K562 (cell line): ENCODE data around the gene LMAN1. TPM values are rescaled to one million over a fixed set of nuclear protein-coding genes. Genes with fewer than 3 reads are reported as not detected.

Experiments
- ATF2 ChIP-seq: sonication (generic); formaldehyde crosslinking; IDR thresholded peaks from 2 replicates; pipeline ENCODE4 v1.8.1; 2022; ENCODE audit warnings: missing genetic modification reagents
- CREB3 ChIP-seq: fragments of 450-650 bp; conservative IDR thresholded peaks from 2 replicates; pipeline ENCODE4 v1.6.1; 2016; ENCODE audit warnings: missing genetic modification characterization, low read depth, mild to moderate bottlenecking, missing compliant biosample characterization, moderate library complexity
- ESRRA ChIP-seq: fragments of 450-650 bp; IDR thresholded peaks from 2 replicates; pipeline ENCODE4 v1.6.1; 2014; ENCODE audit warnings: low read depth, mild to moderate bottlenecking, moderate library complexity, borderline replicate concordance
- ETV6 ChIP-seq, 3 experiments: fragments of 150-350 bp in 1 of 3; sonication (generic) in 1 of 3; formaldehyde crosslinking in 1 of 3; IDR thresholded peaks; 2 replicates each; pipeline versions ENCODE4 v1.6.1 to v1.8.0; 2014 to 2022; ENCODE audit warnings: borderline replicate concordance in 2 of 3, low read depth in 2 of 3, antibody characterized with exemption in 1 of 3, low read length in 1 of 3, mild to moderate bottlenecking in 1 of 3, missing genetic modification reagents in 1 of 3
- GTF2B ChIP-seq: IDR thresholded peaks from 2 replicates; pipeline ENCODE4 v1.6.1; 2011; ENCODE audit not compliant: insufficient read length; ENCODE audit errors: extremely low read depth
- HNRNPL ChIP-seq: fragments of 200-400 bp; formaldehyde crosslinking; IDR thresholded peaks from 2 replicates; pipeline ENCODE4 v1.6.1; 2017; ENCODE audit warnings: low read depth, mild to moderate bottlenecking, low read length
- NFXL1 ChIP-seq: fragments of 450-650 bp; formaldehyde crosslinking; IDR thresholded peaks from 2 replicates; pipeline ENCODE4 v1.4.0; 2021; ENCODE audit warnings: mild to moderate bottlenecking
- NR0B1 ChIP-seq: fragments of 450-650 bp; IDR thresholded peaks from one replicate; pipeline ENCODE4 v1.6.1; 2018; ENCODE audit warnings: mild to moderate bottlenecking, moderate library complexity; ENCODE audit not compliant: partially characterized antibody
- PCBP1 ChIP-seq: fragments of 200-400 bp; formaldehyde crosslinking; IDR thresholded peaks from 2 replicates; pipeline ENCODE4 v1.6.1; 2018; ENCODE audit warnings: mild to moderate bottlenecking, low read depth, low read length; ENCODE audit not compliant: poor library complexity, severe bottlenecking
- RHOXF2B ChIP-seq: fragments of 250-450 bp; sonication (Bioruptor Pico); conservative IDR thresholded peaks from 2 replicates; pipeline ENCODE4 v1.5.1; 2021
- TEAD2 ChIP-seq: fragments of 450-650 bp; IDR thresholded peaks from 2 replicates; pipeline ENCODE4 v1.6.1; 2016; ENCODE audit warnings: missing genetic modification characterization, control low read depth, missing compliant biosample characterization
- ZNF146 ChIP-seq: IDR thresholded peaks from one replicate; pipeline ENCODE4 v1.6.1; 2018; ENCODE audit warnings: missing compliant biosample characterization; ENCODE audit not compliant: unreplicated experiment
- ZSCAN32 ChIP-seq: fragments of 450-650 bp; formaldehyde crosslinking; IDR thresholded peaks from 2 replicates; pipeline ENCODE4 v1.4.0; 2020; ENCODE audit warnings: mild to moderate bottlenecking, moderate library complexity
- polyA plus RNA-seq, 8 experiments: library from polyadenylated mRNA; depleted of rRNA in 4 of 8; stranded (reverse) in 5 of 8; unstranded in 3 of 8; fragments of >200 nt; fragmentation: Nextera tagmentation in 2 of 8; fragmentation: Illumina TruSeq in 1 of 8; extraction: Ambion mirVana in 2 of 8; extraction: Trizol in 1 of 8; gene quantifications; 2 replicates each; pipeline versions ENCODE4 v1.2.1 to v1.2.3, GENCODE V29; 2011 to 2014; ENCODE audit warnings: inconsistent platforms in 1 of 8, missing spikeins in 1 of 8
- total RNA-seq, 7 experiments: library from RNA; depleted of rRNA in 6 of 7; stranded (reverse); fragments of >200 nt in 6 of 7; fragmentation: Illumina TruSeq in 2 of 7; extraction: Trizol in 2 of 7; gene quantifications; 2 replicates each; pipeline versions ENCODE4 v1.2.1 to v1.2.3, GENCODE V29; 2011 to 2021; ENCODE audit warnings: low replicate concordance in 1 of 7
- TF ChIP-seq, protein P1 (sequence below): fragments of 250-450 bp; sonication (Bioruptor Pico); IDR thresholded peaks from 2 replicates; pipeline ENCODE4 v1.4.0; 2020
- TF ChIP-seq, protein P2 (sequence below): fragments of 200-800 bp; sonication (Bioruptor generic); IDR thresholded peaks from 2 replicates; pipeline ENCODE4 v1.6.1; 2017; ENCODE audit warnings: missing genetic modification characterization, missing compliant biosample characterization
- TF ChIP-seq, protein P3 (sequence below): fragments of 250-450 bp; sonication (Bioruptor Pico); IDR thresholded peaks from 2 replicates; pipeline ENCODE4 v1.5.0; 2020; ENCODE audit warnings: mild to moderate bottlenecking, borderline replicate concordance

LMAN1 gene
- total and polyA plus RNA-seq, 9 of the 15 experiments (the other 6 are each of a cell fraction or from before 2014, with no cell fraction given) = 18.8 to 108 (median 71.2) TPM

DNA sequence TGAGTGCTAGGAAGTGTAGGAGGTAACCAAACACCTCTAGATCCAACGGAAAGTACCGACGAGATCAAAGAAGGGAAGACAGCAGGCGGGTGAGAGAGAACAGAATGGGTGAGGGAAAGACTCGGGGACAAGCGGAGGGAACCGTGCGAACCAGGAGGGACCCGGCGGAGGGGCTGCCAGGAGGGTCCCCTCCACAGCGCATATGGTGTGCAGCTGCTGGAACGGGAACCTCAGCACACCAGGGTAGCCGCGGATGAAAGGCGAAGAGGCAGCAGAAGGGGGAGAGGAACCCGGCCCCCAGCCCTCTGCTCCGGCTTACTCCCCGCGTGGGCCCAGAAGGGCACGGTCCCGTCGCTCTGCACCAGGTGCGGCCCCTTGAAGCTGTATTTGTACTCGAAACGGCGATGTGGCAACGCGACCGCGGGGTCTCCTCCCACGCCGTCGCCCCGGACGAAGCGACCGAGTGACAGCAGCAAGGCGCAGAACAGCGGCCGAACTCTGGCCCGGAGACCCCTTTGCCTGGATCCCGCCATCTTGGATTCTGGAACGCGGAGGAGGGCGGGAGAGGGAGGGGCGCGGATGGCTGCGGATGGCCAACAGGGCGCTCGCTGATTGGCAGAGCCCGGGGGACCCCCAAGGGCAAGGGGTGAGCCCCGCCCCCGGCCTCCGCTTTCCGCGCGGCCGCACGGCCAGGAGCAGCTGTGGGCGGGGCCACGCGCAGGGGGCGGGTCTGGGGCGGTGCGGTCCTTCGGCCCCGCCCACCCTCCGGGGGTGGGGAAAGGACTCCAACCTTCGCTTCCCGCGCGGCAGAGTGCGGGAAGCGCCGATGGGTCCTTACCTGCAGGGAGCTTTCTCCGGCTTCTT is at the start of gene LMAN1 (continued):
- TF ChIP-seq GTF2B (no peak), NR0B1 (no peak), PCBP1 (peak; percentile 63), TEAD2 (tag) (no peak), ETV6 (IDR thresholded peaks at IDR 0.05; ENCODE audit: borderline replicate concordance in 1 of 2, low read depth in 2 of 2, low read length in 1 of 2) (no peak), ETV6 (CRISPR knock-in tag; IDR thresholded peaks at IDR 0.05; ENCODE audit: borderline replicate concordance) (no peak), HNRNPL (no peak), CREB3 (tag) (no peak), NFXL1 (CRISPR knock-in tag) (no peak), ZSCAN32 (no peak), ESRRA (0 out of 2 replicates have a peak, but pooled peaks have one; percentile 14), RHOXF2B (CRISPR knock-in tag) (no peak), ZNF146 (CRISPR knock-in tag) (no peak), ATF2 (no peak)
- TF ChIP-seq, protein P1, sequence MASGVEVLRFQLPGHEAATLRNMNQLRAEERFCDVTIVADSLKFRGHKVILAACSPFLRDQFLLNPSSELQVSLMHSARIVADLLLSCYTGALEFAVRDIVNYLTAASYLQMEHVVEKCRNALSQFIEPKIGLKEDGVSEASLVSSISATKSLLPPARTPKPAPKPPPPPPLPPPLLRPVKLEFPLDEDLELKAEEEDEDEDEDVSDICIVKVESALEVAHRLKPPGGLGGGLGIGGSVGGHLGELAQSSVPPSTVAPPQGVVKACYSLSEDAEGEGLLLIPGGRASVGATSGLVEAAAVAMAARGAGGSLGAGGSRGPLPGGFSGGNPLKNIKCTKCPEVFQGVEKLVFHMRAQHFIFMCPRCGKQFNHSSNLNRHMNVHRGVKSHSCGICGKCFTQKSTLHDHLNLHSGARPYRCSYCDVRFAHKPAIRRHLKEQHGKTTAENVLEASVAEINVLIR (CRISPR knock-in tag) = no peak
- TF ChIP-seq, protein P2, sequence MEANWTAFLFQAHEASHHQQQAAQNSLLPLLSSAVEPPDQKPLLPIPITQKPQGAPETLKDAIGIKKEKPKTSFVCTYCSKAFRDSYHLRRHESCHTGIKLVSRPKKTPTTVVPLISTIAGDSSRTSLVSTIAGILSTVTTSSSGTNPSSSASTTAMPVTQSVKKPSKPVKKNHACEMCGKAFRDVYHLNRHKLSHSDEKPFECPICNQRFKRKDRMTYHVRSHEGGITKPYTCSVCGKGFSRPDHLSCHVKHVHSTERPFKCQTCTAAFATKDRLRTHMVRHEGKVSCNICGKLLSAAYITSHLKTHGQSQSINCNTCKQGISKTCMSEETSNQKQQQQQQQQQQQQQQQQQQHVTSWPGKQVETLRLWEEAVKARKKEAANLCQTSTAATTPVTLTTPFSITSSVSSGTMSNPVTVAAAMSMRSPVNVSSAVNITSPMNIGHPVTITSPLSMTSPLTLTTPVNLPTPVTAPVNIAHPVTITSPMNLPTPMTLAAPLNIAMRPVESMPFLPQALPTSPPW (CRISPR knock-in tag) = peak; percentile 95
- TF ChIP-seq, protein P3, sequence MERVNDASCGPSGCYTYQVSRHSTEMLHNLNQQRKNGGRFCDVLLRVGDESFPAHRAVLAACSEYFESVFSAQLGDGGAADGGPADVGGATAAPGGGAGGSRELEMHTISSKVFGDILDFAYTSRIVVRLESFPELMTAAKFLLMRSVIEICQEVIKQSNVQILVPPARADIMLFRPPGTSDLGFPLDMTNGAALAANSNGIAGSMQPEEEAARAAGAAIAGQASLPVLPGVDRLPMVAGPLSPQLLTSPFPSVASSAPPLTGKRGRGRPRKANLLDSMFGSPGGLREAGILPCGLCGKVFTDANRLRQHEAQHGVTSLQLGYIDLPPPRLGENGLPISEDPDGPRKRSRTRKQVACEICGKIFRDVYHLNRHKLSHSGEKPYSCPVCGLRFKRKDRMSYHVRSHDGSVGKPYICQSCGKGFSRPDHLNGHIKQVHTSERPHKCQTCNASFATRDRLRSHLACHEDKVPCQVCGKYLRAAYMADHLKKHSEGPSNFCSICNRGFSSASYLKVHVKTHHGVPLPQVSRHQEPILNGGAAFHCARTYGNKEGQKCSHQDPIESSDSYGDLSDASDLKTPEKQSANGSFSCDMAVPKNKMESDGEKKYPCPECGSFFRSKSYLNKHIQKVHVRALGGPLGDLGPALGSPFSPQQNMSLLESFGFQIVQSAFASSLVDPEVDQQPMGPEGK (CRISPR knock-in tag) = no peak
